Measurements from ENCODE around the gene PRSS2. TPM values are rescaled to one million over a fixed set of nuclear protein-coding genes. Genes with fewer than 3 reads are reported as not detected.
"Not testable (repeated sequence)": the region's sequence is repeated elsewhere in the genome, so short reads cannot be mapped to it uniquely, and the experiment has no call there.

PRSS2 gene
- total and polyA plus RNA-seq, 2 experiments from 2014 or later = 94.7 to 241 TPM

GRCh38 chr7:142773937-142774744 lies 3.4 kb downstream of the PRSS2 start:
- 67% methylated on average over 4 of the region's 4 CpGs for WGBS (ENCODE audit: low lambda C conversion rate, missing lambda C conversion rate)
- DNase-seq (ENCODE audit: low spot score) = no peak
- H3K9me2 ChIP-seq (replicated peaks; ENCODE audit: insufficient read depth) = no peaks in the 10 kb centered on the region
- H3K4me1 ChIP-seq (ENCODE audit: insufficient read depth) = no peaks in the 10 kb centered on the region
- H3K36me3 ChIP-seq (replicated peaks; ENCODE audit: insufficient read depth, low read depth) = no peaks in the 10 kb centered on the region
- no peaks in the 10 kb centered on the region for H4K20me1 ChIP-seq (ENCODE audit: insufficient read depth, poor library complexity, severe bottlenecking)
- no peaks in the 10 kb centered on the region for H3K9me3 ChIP-seq (ENCODE audit: low read depth)
- no peak overlapping the region for H3K27ac ChIP-seq
- H3K79me2 ChIP-seq = no peaks in the 10 kb centered on the region
- no peak overlapping the region for H3K4me3 ChIP-seq
- no peak overlapping the region for H3K4me2 ChIP-seq
- no peak overlapping the region for H2AFZ ChIP-seq
- TF ChIP-seq, protein P1, sequence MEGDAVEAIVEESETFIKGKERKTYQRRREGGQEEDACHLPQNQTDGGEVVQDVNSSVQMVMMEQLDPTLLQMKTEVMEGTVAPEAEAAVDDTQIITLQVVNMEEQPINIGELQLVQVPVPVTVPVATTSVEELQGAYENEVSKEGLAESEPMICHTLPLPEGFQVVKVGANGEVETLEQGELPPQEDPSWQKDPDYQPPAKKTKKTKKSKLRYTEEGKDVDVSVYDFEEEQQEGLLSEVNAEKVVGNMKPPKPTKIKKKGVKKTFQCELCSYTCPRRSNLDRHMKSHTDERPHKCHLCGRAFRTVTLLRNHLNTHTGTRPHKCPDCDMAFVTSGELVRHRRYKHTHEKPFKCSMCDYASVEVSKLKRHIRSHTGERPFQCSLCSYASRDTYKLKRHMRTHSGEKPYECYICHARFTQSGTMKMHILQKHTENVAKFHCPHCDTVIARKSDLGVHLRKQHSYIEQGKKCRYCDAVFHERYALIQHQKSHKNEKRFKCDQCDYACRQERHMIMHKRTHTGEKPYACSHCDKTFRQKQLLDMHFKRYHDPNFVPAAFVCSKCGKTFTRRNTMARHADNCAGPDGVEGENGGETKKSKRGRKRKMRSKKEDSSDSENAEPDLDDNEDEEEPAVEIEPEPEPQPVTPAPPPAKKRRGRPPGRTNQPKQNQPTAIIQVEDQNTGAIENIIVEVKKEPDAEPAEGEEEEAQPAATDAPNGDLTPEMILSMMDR (IDR thresholded peaks at IDR 0.05; ENCODE audit: poor library complexity) = no peak
- TF ChIP-seq EZH2phosphoT487 (IDR thresholded peaks at IDR 0.05; ENCODE audit: low read depth, severe bottlenecking, unreplicated experiment) (no peak), EZH2 (IDR thresholded peaks at IDR 0.05; ENCODE audit: borderline replicate concordance) (no peak)
- peaks cover 2% of the 10 kb centered on the region for H3K27me3 ChIP-seq

DNA sequence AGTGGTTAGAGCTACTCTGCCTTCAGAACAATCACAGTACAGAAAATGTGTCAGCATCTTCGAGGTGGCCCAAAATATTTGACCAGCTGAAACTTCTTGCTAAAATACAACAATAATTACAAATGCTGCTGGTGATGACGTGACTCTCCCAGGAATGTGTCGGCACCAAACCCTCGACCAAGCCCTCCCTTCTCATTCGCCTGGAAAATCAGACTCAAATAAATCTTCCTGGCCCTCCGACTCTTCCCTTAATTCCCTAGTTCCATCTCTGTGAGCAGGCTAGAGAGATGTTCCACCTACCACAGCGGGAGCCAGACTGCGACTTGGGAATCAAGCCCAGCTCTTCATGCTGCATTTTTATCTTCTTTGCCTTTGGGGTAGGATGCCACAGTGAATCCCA lies 4.1 kb downstream of the PRSS2 start:
- no peaks in the 10 kb centered on the region for H4K20me1 ChIP-seq (ENCODE audit: insufficient read depth, poor library complexity, severe bottlenecking)
- no peaks in the 10 kb centered on the region for H3K79me2 ChIP-seq
- no peaks in the 10 kb centered on the region for H3K9me3 ChIP-seq (ENCODE audit: low read depth)
- H3K27me3 ChIP-seq = peaks cover 2% of the 10 kb centered on the region
- WGBS (ENCODE audit: low lambda C conversion rate, missing lambda C conversion rate) = 57% methylated on average over 8 of the region's 8 CpGs
- H2AFZ ChIP-seq = no peak overlapping the region
- no peaks in the 10 kb centered on the region for H3K36me3 ChIP-seq (replicated peaks; ENCODE audit: insufficient read depth, low read depth)
- DNase-seq (ENCODE audit: low spot score) = no peak
- no peak overlapping the region for H3K4me2 ChIP-seq
- no peaks in the 10 kb centered on the region for H3K4me1 ChIP-seq (ENCODE audit: insufficient read depth)
- no peak overlapping the region for H3K4me3 ChIP-seq
- no peak overlapping the region for H3K27ac ChIP-seq
- TF ChIP-seq, protein P1 (IDR thresholded peaks at IDR 0.05; ENCODE audit: poor library complexity) = no peak
- TF ChIP-seq EZH2 (IDR thresholded peaks at IDR 0.05; ENCODE audit: borderline replicate concordance) = no peak
- no peak for TF ChIP-seq EZH2phosphoT487 (IDR thresholded peaks at IDR 0.05; ENCODE audit: low read depth, severe bottlenecking, unreplicated experiment)
- H3K9me2 ChIP-seq (replicated peaks; ENCODE audit: insufficient read depth) = no peaks in the 10 kb centered on the region

- H3K27ac ChIP-seq, H3K79me2 ChIP-seq: not testable (repeated sequence)
Measured at GRCh38 chr7:142775351-142776115, 4.8 kb downstream of the PRSS2 start.

DNA sequence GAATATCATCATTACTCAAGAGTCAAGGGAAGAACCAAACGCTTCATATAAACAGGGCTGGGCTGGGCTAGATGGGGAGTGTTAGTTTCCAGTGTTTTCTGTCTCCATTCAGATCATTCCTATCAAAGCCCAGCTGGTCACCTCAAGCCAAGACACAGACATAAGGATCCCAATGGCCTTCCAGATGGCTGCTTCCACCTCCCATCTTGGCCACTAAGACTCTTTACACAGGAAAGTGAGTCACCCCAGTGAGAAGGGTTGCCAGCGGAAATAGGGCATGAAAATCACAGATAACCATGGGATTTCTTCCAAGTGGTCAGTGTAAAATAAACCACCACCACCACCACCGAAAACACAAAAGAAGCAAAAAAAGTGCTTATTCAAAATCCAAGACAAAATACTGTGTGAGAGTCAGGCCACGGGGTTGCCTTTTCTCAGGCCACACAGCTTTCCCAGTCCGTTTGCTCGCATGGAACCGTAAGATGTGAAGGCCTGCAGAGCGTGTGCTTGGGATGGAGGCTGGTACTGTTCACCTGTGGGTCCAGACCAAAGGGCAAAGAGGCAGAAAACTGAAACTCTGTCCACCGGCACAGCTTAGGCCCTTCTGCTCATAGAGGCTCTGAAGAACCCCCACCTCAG lies 5.6 kb downstream of the PRSS2 start:
- Histone ChIP-seq H3K27me3 (no peaks in the 10 kb centered on the region), H3K79me2 (no peaks in the 10 kb centered on the region), H3K27ac (no peak overlapping the region), H2AFZ (no peak overlapping the region), H4K20me1 (ENCODE audit: insufficient read depth, poor library complexity, severe bottlenecking) (no peaks in the 10 kb centered on the region), H3K4me3 (no peak overlapping the region), H3K36me3 (replicated peaks; ENCODE audit: insufficient read depth, low read depth) (no peaks in the 10 kb centered on the region), H3K4me2 (no peak overlapping the region), H3K4me1 (ENCODE audit: insufficient read depth) (no peaks in the 10 kb centered on the region), H3K9me2 (replicated peaks; ENCODE audit: insufficient read depth) (no peaks in the 10 kb centered on the region), H3K9me3 (ENCODE audit: low read depth) (no peaks in the 10 kb centered on the region)
- WGBS (ENCODE audit: low lambda C conversion rate, missing lambda C conversion rate) = 63% methylated on average over 9 of the region's 9 CpGs
- no peak for DNase-seq (ENCODE audit: low spot score)
- TF ChIP-seq EZH2phosphoT487 (IDR thresholded peaks at IDR 0.05; ENCODE audit: low read depth, severe bottlenecking, unreplicated experiment) = no peak

More at GRCh38 chr7:142775351-142776115, 4.8 kb downstream of the PRSS2 start:
- H3K27me3 ChIP-seq; DNase-seq (ENCODE audit: low spot score); H3K4me3 ChIP-seq; H2AFZ ChIP-seq; H3K36me3 ChIP-seq (replicated peaks; ENCODE audit: insufficient read depth, low read depth); H3K9me3 ChIP-seq (ENCODE audit: low read depth); H3K4me2 ChIP-seq; H3K9me2 ChIP-seq (replicated peaks; ENCODE audit: insufficient read depth); H3K4me1 ChIP-seq (ENCODE audit: insufficient read depth); H4K20me1 ChIP-seq (ENCODE audit: insufficient read depth, poor library complexity, severe bottlenecking): not testable (repeated sequence)
- WGBS (ENCODE audit: low lambda C conversion rate, missing lambda C conversion rate) = 65% methylated on average over 6 of the region's 6 CpGs

DNA sequence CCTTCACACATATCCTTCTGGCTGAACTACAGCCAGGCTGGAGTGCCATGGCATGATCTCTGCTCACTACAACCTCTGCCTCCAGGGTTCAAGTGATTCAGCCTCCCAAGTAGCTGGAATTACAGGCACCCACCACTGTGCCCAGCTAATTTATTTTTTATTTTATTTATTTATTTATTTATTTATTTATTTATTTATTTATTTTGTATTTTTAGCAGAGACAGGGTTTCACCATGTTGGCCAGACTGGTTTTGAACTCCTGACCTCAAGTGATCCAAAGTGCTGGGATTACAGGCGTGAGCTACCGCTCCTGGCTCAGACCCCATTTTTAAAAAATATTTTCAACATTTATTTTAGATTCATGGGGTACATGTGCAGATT lies 6.1 kb downstream of the PRSS2 start:
- not testable (repeated sequence) for H3K9me2 ChIP-seq (replicated peaks; ENCODE audit: insufficient read depth); H3K36me3 ChIP-seq (replicated peaks; ENCODE audit: insufficient read depth, low read depth); H3K4me2 ChIP-seq; H3K4me1 ChIP-seq (ENCODE audit: insufficient read depth); H4K20me1 ChIP-seq (ENCODE audit: insufficient read depth, poor library complexity, severe bottlenecking); H3K4me3 ChIP-seq; DNase-seq (ENCODE audit: low spot score); H3K27ac ChIP-seq; H3K79me2 ChIP-seq; H3K9me3 ChIP-seq (ENCODE audit: low read depth); H2AFZ ChIP-seq; H3K27me3 ChIP-seq
- WGBS (ENCODE audit: low lambda C conversion rate, missing lambda C conversion rate) = 96% methylated on average over 2 of the region's 2 CpGs

Measured in hepatocyte (in vitro differentiated cells).